Measurements from ENCODE around the gene MKLN1. TPM values are rescaled to one million over a fixed set of nuclear protein-coding genes. Genes with fewer than 3 reads are reported as not detected.
A peak's percentile ranks its signal among the peaks of the same experiment; 100 is the strongest.
"Not testable (repeated sequence)": the region's sequence is repeated elsewhere in the genome, so short reads cannot be mapped to it uniquely, and the experiment has no call there.

The MKLN1 gene
- total and polyA plus RNA-seq, 10 of the 15 experiments (the other 5 are each of a cell fraction or from before 2014, with no cell fraction given), result 13.6 to 55.8 (median 29.3) TPM

DNA sequence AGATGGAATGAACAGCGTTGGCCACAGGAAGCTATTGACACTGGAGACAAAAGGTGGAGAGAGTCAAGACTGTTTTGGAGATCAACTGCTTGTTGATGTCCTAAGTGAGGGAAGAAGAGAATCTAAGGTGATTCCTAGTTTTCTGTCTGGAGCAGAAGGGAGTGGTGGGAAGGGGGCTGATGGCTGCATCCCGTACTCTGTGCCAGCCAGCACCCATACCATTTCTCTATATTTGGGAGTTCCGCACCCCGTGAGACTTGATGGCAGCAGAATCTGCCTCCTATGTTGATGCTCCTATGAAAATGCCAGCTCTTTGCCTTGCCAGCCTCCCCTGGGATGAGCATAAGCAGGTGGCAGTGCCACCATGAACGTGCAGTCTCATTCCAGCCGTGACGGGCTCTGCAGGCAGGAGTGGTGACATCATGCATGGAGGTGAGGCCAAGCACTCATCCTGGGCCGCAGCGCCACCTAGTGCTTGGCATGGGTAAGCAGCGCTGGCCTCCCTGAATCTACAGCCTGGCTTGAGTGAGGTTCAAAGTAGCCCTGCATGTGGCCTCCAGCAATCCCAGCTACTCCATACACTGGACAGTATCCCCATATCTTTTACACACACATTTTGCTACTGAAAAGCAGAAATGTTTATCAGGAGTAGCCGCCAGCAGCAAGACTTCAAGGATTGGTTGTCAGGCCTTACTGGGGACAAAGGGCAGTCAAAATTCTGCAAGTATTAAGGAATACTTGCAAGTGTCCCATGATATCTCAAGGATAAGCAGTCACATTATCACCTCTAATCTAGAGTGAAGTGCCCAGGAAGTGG, 185.8 kb downstream of the MKLN1 start (continued):
- TF ChIP-seq CREB1 (IDR thresholded peaks at IDR 0.05; ENCODE audit: low read depth), result peak; percentile 41; the same call in 1 of the 2 replicates
- TF ChIP-seq, protein P1, sequence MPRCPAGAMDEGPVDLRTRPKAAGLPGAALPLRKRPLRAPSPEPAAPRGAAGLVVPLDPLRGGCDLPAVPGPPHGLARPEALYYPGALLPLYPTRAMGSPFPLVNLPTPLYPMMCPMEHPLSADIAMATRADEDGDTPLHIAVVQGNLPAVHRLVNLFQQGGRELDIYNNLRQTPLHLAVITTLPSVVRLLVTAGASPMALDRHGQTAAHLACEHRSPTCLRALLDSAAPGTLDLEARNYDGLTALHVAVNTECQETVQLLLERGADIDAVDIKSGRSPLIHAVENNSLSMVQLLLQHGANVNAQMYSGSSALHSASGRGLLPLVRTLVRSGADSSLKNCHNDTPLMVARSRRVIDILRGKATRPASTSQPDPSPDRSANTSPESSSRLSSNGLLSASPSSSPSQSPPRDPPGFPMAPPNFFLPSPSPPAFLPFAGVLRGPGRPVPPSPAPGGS (IDR thresholded peaks at IDR 0.05; ENCODE audit: borderline replicate concordance, insufficient read depth, low read depth, low read length, poor library complexity, severe bottlenecking), result no peak
- TF ChIP-seq YY1 (IDR thresholded peaks at IDR 0.05; ENCODE audit: low read depth, low read length), result peak; percentile 59; the same call in 1 of the 2 replicates

DNA sequence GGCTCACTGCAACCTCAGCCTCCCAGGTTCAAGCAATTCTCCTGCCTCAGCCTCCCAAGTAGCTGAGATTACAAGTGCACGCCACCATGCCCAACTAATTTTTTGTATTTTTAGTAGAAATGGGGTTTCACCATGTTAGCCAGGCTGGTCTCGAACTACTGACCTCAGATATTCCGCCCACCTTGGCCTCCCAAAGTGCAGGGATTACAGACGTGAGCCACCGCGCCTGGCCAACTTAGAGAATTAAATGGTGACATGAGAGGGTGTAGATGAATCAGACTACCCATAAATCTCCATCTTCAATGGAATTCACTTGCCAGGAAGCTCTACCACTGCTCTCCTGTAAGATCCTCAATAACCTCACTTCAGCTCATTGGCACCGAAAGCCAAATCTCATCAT, 187.8 kb downstream of the MKLN1 start:
- ChIA-PET RAD21 (ENCODE audit: unreplicated experiment) (interaction anchor here (1.2 kb wide), 1 partner anchor 512 kb away, joined by 3 read pairs; no protein-coding TSS in a partner anchor), CTCF (interaction anchor here (0.8 to 6.6 kb wide), 9 partner anchors 9 to 685 kb away, joined by 3 to 44 read pairs (median 3); no protein-coding TSS in a partner anchor), SMC1A (ENCODE audit: uncharacterized antibody, unreplicated experiment) (interaction anchor here (2.1 kb wide), 1 partner anchor 139 kb away, joined by 6 read pairs; no protein-coding TSS in a partner anchor)
- H3K36me3 ChIP-seq (ENCODE audit: control insufficient read depth in 2 of 2, insufficient read depth in 2 of 2, low read length in 1 of 2); POLR2A ChIA-PET; in situ Hi-C loops (cut with MboI); H3K4me1 ChIP-seq (ENCODE audit: control insufficient read depth, insufficient read depth, low read length); H3K79me2 ChIP-seq (ENCODE audit: control insufficient read depth, insufficient read depth, low read length); H3K4me2 ChIP-seq (ENCODE audit: control insufficient read depth, insufficient read depth); H3K27ac ChIP-seq (ENCODE audit: control insufficient read depth, insufficient read depth); H2AFZ ChIP-seq (ENCODE audit: control insufficient read depth, low read depth, low read length); DNase-seq (ENCODE audit: low read depth, low spot score); H3K9me3 ChIP-seq (replicated peaks; ENCODE audit: control insufficient read depth, insufficient read depth, low read length); intact Hi-C loops (cut with micrococcal nuclease; ENCODE audit: unreplicated experiment); H3K9ac ChIP-seq (ENCODE audit: control insufficient read depth, insufficient read depth, low read length); H3K27me3 ChIP-seq (replicated peaks in 1 of 2; ENCODE audit: control insufficient read depth in 2 of 2, insufficient read depth in 2 of 2, low read length in 1 of 2); H4K20me1 ChIP-seq (ENCODE audit: control insufficient read depth, insufficient read depth); FAIRE-seq; BruUV-seq (replicated peaks); ATAC-seq; H3K4me3 ChIP-seq: not testable (repeated sequence)
- 47% methylated on average over 7 of the region's 7 CpGs for WGBS (ENCODE audit: insufficient coverage, insufficient replicate concordance, low lambda C conversion rate, missing lambda C conversion rate)

All from GM12878 (cell line).